Memory B cell (primary cell): ENCODE data around the gene NAA60.
"Not testable (repeated sequence)": the region's sequence is repeated elsewhere in the genome, so short reads cannot be mapped to it uniquely, and the experiment has no call there.

Source experiments
- ATAC-seq: fragments of 150-1000 bp; cut with Tn5 transposase; 2 replicates; pipeline ENCODE4 v1.10.0; 2021; ENCODE audit warnings: low read depth, mild to moderate bottlenecking, moderate library complexity
- DNase-seq, 2 donors: peaks; one replicate each; pipeline ENCODE4 v3.0.0; 2022; ENCODE audit warnings: low spot score in 2 of 2
- H3K27ac Mint-ChIP-seq: one replicate; pipeline ENCODE4 v1.8.0; 2022; ENCODE audit warnings: mild to moderate bottlenecking, moderate library complexity, mixed read lengths
- H3K27me3 Mint-ChIP-seq: one replicate; pipeline ENCODE4 v1.8.0; 2022; ENCODE audit warnings: mixed read lengths
- H3K36me3 Mint-ChIP-seq: one replicate; pipeline ENCODE4 v1.8.0; 2022; ENCODE audit warnings: mild to moderate bottlenecking, mixed read lengths
- H3K4me1 Mint-ChIP-seq: one replicate; pipeline ENCODE4 v1.8.0; 2022; ENCODE audit warnings: mixed read lengths
- H3K4me3 Mint-ChIP-seq: one replicate; pipeline ENCODE4 v1.8.0; 2022; ENCODE audit warnings: mild to moderate bottlenecking, moderate library complexity, mixed read lengths
- H3K9me3 Mint-ChIP-seq: one replicate; pipeline ENCODE4 v1.8.0; 2022; ENCODE audit warnings: mixed read lengths

NAA60 gene

DNA sequence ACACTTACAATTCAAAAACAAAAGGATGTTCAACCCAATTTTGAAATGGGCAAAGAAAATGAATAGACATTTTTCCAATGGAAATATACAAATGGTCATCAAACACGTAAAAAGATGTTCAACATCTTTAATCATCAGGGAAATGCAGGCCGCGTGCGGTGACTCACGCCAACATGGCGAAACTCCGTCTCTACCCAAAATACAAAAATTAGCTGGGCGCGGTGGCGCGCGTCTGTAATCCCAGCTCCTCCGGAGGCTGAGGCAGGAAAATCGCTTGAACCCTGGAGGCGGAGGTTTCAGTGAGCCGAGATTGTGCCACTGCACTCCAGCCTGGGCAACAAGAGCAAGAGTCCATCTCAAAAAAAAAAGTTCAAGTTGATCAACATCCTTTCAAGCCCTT is 55.5 kb downstream of the NAA60 start:
- DNase-seq (no peak), ATAC-seq (no peak)
- no peak overlapping the region for H3K27ac Mint-ChIP-seq
- H3K27me3 Mint-ChIP-seq: no peaks in the 10 kb centered on the region
- no peaks in the 10 kb centered on the region for H3K9me3 Mint-ChIP-seq
- no peak overlapping the region for H3K4me3 Mint-ChIP-seq
- no peaks in the 10 kb centered on the region for H3K36me3 Mint-ChIP-seq
- H3K4me1 Mint-ChIP-seq: peaks cover 16% of the 10 kb centered on the region

DNA sequence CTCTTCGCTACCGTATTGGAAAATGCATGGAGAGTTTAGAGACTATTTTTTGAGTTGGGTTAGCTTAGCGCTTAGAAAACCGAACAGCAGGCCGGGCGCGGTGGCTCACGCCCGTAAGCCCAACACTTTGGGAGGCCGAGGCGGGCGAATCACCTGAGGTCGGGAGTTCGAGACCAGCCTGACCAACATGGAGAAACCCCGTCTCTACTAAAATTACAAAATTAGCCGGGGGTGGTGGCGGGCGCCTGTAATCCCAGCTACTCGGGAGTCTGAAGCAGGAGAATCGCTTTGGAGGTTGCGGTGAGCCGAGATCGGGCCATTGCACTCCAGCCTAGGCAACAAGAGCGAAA is 57.9 kb downstream of the NAA60 start:
- H3K9me3 Mint-ChIP-seq, DNase-seq, ATAC-seq, H3K27me3 Mint-ChIP-seq, H3K36me3 Mint-ChIP-seq: not testable (repeated sequence)
- H3K4me1 Mint-ChIP-seq: peaks cover 16% of the 10 kb centered on the region
- peak overlapping the region; percentile 76 for H3K4me3 Mint-ChIP-seq
- H3K27ac Mint-ChIP-seq: peak overlapping the region; percentile 65

DNA sequence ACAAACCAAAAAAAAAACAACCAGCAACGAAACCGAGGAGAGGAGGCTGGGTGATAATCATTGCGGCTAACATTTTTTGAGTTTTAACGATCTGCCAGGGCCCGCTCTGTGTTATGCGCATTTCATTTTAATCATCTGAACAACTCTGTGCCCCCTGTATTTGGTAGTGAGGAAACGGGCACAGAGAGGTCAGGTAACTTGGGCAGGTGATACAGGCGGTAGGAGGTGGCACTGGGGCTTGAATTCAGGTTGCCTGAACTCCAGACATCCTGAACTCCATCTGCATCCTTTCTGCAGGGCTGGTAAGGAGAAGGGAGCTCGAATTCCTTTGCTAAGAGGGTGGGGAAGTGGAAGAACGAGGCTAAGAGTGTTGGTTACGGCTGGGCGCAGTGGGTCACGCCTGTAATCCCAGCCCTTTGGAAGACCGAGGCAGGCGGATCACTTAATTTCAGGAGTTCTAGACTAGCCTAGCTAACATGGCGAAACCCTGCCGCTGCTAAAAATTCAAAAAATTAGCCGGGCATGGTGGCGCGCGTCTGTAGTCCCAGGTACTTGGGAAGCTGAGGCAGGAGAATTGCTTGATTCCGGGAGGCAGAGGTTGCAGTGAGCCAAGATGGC is 58.4 kb downstream of the NAA60 start:
- Mint-ChIP-seq H3K9me3 (no peaks in the 10 kb centered on the region), H3K36me3 (peaks cover 3% of the 10 kb centered on the region), H3K27me3 (no peaks in the 10 kb centered on the region), H3K27ac (no peak overlapping the region), H3K4me1 (peaks cover 16% of the 10 kb centered on the region), H3K4me3 (peak overlapping the region; percentile 24)
- DNase-seq (no peak), ATAC-seq (no peak)

DNA sequence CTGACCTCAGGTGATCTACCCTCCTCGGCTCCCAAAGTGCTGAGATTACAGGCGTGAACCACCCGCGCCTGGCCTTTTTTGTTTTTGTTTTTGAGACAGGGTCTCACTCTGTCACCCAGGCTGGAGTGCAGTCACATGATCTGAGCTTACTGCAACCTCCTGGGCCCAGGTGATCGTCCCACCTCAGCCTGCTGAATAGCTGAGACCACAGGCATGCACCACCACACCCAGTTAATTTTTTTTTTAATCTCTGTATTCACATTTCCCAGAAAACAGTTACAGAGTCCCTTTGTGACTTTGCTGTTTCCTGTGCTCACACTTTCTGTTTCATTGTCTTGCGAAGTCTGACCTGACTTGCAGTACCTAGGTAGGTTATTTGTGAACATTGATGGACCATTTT is 60.0 kb downstream of the NAA60 start:
- Mint-ChIP-seq H3K4me1 (peaks cover 16% of the 10 kb centered on the region), H3K9me3 (no peaks in the 10 kb centered on the region), H3K27ac (no peak overlapping the region), H3K36me3 (peaks cover 4% of the 10 kb centered on the region), H3K27me3 (no peaks in the 10 kb centered on the region), H3K4me3 (no peak overlapping the region)
- ATAC-seq (no peak), DNase-seq (no peak)

DNA sequence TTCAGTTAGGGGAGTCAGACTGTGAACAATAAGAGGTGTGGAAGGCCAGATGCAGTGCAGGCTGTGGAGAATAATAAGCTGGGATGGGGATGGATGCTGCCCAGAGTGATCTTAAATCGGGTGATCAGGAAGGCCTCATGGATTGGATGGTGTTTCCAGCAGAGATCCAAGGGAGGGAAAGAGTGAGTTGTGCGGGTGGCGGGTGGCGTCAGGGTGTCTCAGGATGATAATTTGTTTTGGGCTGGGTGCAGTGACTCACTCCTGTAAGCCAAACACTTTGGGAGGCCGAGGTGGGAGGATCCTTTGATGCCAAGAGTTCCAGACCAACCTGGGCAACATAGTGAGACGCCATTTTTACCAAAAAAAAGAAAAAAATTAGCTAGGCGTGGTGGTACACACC is 65.3 kb downstream of the NAA60 start:
- no peak overlapping the region for H3K4me3 Mint-ChIP-seq
- DNase-seq (no peak), ATAC-seq (no peak)
- H3K9me3 Mint-ChIP-seq: no peaks in the 10 kb centered on the region
- no peaks in the 10 kb centered on the region for H3K27me3 Mint-ChIP-seq
- peaks cover 19% of the 10 kb centered on the region for H3K36me3 Mint-ChIP-seq
- no peak overlapping the region for H3K27ac Mint-ChIP-seq
- no peaks in the 10 kb centered on the region for H3K4me1 Mint-ChIP-seq

DNA sequence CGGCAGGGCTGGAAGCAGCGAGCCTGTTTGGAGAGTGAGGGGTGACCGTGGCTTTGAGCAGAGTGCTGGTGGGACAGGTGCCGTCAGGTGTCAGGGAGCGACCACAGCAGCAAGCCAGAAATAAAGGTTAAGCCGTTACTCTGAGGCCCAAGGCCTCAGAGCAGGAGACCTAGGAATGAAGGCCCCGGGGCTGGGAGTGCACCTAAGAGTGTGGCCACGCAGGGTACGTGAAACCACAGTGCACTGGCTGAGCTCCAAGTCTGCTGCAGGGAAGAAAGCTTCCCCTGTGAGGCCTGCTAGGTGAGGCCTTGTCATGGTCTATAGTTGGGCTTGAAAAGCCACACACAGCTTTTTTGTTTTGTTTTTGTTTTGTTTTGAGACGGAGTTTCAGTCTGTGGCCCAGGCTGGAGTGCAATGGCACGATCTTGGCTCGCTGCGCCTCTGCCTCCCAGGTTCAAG is 66.0 kb downstream of the NAA60 start:
- no peaks in the 10 kb centered on the region for H3K4me1 Mint-ChIP-seq
- no peak overlapping the region for H3K4me3 Mint-ChIP-seq
- H3K27ac Mint-ChIP-seq: no peak overlapping the region
- no peak for DNase-seq
- H3K9me3 Mint-ChIP-seq: no peaks in the 10 kb centered on the region
- no peak for ATAC-seq
- peaks cover 21% of the 10 kb centered on the region for H3K36me3 Mint-ChIP-seq
- H3K27me3 Mint-ChIP-seq: no peaks in the 10 kb centered on the region

DNA sequence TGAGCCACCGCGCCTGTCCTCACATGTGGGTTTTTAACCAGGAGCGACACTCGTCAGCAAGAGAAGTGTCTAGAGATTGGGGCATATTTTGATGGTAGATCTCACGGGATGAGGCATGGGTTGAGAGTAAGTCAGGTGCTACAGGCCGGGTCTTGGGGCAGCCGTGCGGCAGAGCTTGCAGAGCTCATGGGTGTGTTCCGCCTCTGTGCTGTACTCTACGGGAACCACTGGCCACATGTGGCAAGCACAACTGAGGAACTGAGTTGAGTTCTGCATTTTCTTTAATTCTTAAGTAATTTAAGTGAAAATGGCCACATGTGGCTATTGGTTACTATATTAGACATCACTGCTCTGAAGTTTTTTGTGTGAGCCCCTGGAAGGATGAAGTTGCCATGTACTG is 66.9 kb downstream of the NAA60 start:
- H3K4me1 Mint-ChIP-seq: no peaks in the 10 kb centered on the region
- H3K36me3 Mint-ChIP-seq: peaks cover 21% of the 10 kb centered on the region
- DNase-seq (no peak), ATAC-seq (no peak)
- no peaks in the 10 kb centered on the region for H3K27me3 Mint-ChIP-seq
- H3K9me3 Mint-ChIP-seq: no peaks in the 10 kb centered on the region
- no peak overlapping the region for H3K27ac Mint-ChIP-seq
- H3K4me3 Mint-ChIP-seq: no peak overlapping the region

DNA sequence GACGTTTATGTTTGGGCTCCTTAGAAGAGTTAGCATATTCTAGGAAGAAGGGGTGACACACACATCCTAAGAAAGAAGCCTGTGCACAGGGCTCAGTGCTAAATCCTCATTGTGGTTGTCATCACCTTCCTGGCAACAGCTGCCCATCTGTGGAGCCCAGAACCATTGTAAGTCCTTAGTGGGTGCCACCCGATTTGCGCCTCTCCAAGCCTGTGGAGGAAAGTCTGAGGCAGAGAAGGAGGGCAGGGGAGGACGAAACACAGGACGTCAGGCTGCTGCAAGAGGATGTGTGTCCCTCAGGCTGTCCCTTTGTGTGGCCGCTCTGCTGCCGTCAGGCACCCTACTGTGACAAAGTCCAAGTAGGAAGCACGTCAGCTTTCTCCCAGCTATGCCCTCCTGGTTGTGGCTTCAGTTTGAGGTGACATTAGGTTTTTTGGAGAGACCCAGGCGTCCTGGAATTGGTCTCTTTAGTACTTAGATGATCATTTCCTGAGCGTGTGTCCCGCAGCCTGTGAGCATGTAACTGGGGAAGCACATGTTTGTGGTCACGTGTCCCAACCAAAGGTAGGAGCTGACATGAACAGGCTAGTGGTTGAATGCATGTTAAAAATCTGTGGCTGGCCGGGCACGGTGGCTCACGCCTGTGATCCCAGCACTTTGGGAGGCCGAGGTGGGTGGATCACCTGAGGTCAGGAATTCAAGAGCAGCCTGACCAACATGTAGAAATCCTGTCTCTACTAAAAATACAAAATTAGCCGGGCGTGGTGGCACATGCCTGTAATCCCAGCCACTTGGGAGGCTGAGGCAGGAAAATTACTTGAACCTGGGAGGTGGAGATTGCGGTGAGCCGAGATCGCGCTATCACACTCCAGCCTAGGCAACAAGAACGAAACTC is 68.1 kb downstream of the NAA60 start:
- Mint-ChIP-seq H3K4me3 (no peak overlapping the region), H3K36me3 (peaks cover 20% of the 10 kb centered on the region), H3K27ac (no peak overlapping the region), H3K4me1 (no peaks in the 10 kb centered on the region), H3K27me3 (no peaks in the 10 kb centered on the region), H3K9me3 (no peaks in the 10 kb centered on the region)
- DNase-seq: no peak
- ATAC-seq: no peak

DNA sequence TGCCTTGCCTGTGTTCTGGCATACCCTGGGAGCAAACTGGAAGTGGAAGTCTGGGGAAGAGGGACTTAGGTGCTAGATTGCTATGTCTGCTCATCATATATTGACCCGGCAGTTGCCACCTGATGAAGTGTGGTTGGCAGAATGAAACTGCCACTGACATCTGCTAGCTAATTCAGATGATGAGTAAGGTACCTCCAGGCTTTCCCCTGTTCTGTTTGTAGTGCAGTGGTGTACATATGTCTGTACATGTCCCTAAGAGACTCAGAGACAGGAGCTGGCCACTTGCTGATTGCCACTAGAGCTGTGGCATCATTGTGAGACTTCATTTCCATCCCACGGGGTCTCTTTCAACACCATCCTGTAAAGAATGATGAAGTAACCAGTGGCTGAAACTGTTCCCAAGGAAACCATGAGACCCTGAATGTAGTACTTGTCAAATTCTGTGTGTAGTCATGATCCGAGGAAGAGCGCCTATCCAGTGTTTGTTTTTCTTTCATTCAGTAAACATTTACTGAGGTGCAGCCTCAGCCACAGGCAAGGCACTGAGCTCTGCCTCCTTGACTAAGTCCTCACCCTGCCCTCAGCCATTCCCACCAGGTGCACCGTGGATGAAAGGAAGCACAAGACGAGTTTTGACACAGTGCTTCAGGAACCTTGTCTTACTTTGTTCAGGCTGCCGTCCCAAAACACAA is 70.6 kb downstream of the NAA60 start:
- Mint-ChIP-seq H3K36me3 (peaks cover 17% of the 10 kb centered on the region), H3K4me3 (no peak overlapping the region), H3K27me3 (no peaks in the 10 kb centered on the region), H3K27ac (no peak overlapping the region), H3K4me1 (no peaks in the 10 kb centered on the region), H3K9me3 (no peaks in the 10 kb centered on the region)
- ATAC-seq (no peak), DNase-seq (no peak)

DNA sequence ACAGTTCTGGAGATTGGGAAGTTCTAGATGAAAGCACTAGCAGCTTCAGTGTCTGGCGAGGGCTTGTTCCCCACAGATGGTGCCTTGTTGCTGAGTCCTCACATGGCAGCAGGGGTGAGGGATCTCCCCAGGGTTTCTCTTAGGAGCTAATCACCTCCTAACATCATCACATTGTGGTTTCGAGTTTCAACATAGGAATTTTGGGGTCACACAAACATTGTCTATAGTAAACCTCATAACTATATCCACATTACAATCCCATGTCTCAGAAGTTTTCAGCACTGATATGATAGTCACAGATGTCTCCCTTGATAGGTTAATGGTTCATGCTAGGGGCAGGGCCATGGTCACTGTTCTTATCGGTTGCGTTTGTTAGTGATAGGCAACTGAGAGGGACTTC is 71.1 kb downstream of the NAA60 start:
- no peak overlapping the region for H3K4me3 Mint-ChIP-seq
- DNase-seq (no peak), ATAC-seq (no peak)
- H3K27ac Mint-ChIP-seq: no peak overlapping the region
- H3K36me3 Mint-ChIP-seq: peaks cover 19% of the 10 kb centered on the region
- H3K4me1 Mint-ChIP-seq: no peaks in the 10 kb centered on the region
- no peaks in the 10 kb centered on the region for H3K27me3 Mint-ChIP-seq
- no peaks in the 10 kb centered on the region for H3K9me3 Mint-ChIP-seq

DNA sequence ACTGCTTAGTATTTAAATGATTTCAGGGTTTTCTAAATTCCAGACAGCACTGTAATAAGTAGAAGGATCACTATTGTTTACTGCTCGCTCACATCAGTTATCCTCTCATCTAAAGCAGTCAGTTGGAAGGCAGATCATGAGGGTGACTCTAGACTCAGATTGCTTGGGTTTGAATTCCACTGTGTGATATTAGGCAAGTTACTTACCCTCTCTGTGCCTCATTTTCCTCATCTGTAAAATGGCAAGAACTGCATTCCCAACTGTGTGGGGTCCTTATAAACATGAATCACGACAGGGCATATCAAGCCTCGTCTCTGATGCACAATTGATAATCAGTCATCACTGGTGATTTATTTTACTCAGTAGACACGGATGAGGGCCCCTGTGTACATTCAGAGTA is 72.4 kb downstream of the NAA60 start:
- peaks cover 21% of the 10 kb centered on the region for H3K36me3 Mint-ChIP-seq

DNA sequence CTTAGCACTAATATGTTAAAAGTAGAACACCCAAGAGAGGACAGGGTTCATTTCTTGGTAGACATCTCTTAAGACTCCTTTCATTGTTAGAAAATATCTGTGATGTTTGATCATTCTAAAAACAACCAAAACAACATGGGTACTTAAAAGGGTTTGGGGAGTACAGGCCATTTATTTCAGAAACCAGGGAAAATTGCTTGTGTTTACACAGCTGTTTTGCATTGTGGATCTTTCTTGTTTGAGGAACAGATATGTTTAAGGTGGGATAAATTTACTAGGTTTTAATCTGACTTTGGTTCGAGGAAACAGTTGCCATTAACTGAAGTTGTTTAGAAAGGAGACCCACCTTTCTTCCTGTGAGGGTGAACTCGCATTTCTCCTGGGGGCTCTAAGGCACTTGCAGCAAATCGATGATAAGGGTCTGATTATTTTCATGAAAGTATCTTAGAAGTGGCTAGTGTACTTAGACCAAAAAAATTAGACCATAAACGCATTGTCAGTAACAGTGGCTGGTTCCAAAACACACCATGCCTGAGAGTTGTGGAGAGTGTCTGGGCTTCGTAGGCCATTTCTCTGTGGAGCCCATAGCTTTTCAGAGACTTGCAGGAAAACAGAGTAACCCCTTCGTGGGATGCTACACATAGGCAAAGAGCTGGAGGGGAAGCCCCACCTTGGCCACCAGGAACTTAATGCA is 75.0 kb downstream of the NAA60 start:
- no peak for DNase-seq
- no peak for ATAC-seq
- H3K4me3 Mint-ChIP-seq: no peak overlapping the region
- no peaks in the 10 kb centered on the region for H3K27me3 Mint-ChIP-seq
- H3K27ac Mint-ChIP-seq: no peak overlapping the region
- peaks cover 13% of the 10 kb centered on the region for H3K36me3 Mint-ChIP-seq
- H3K9me3 Mint-ChIP-seq: no peaks in the 10 kb centered on the region
- no peaks in the 10 kb centered on the region for H3K4me1 Mint-ChIP-seq

More for the DNA sequence above, 72.4 kb downstream of the NAA60 start:
- H3K27ac Mint-ChIP-seq: no peak overlapping the region
- H3K9me3 Mint-ChIP-seq: no peaks in the 10 kb centered on the region
- no peaks in the 10 kb centered on the region for H3K4me1 Mint-ChIP-seq
- no peaks in the 10 kb centered on the region for H3K27me3 Mint-ChIP-seq
- DNase-seq: no peak
- no peak for ATAC-seq
- no peak overlapping the region for H3K4me3 Mint-ChIP-seq

DNA sequence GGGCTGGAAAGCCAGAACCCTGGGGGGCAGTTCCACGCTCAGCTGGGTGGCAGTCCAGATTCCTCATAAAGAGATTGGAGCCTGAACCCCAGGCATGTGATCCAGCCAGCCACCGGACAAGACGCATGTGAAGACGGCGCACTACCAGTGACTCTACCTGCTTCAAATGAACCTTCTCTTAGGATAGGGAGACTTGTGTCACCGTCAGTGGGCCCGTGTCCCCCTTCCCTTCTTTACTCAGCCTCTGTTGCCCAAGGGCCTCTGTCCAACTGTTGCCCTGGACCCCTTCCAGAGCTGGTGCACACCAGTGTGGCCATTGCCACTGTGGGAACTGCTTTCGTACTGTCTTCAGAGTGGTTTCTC is 75.5 kb downstream of the NAA60 start:
- Mint-ChIP-seq H3K36me3 (peaks cover 11% of the 10 kb centered on the region), H3K4me1 (no peaks in the 10 kb centered on the region), H3K27me3 (no peaks in the 10 kb centered on the region), H3K27ac (no peak overlapping the region), H3K9me3 (no peaks in the 10 kb centered on the region), H3K4me3 (no peak overlapping the region)
- no peak for DNase-seq
- no peak for ATAC-seq

DNA sequence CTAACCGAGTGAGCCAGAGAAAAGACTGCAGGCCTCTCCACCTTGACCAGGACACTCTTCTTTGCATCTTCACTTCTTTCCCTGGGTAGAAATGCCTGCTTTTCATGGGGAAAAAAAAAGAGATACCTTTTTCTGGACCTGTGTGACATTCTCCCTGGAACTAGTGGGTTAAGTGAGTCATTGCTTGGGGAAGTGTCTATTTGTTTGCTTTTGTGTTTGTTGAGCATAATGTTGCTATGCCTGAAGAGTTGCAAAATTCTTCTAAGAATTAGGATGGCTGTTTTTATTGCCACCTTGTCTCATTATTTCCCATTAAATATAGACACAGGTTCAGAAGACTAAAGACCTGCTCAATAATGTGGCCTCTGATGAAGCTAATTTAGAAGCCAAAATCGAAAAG is 76.1 kb downstream of the NAA60 start:
- Mint-ChIP-seq H3K9me3 (no peaks in the 10 kb centered on the region), H3K4me1 (no peaks in the 10 kb centered on the region), H3K27ac (peak overlapping the region; percentile 48), H3K36me3 (peaks cover 11% of the 10 kb centered on the region), H3K4me3 (no peak overlapping the region), H3K27me3 (no peaks in the 10 kb centered on the region)
- no peak for ATAC-seq
- no peak for DNase-seq
